NK-92 (cell line): ENCODE data around the gene RNF214.

Experiments
- DNase-seq: peaks from one replicate; lab custom pipeline; 2025; ENCODE audit not compliant: unreplicated experiment; lab: John Stamatoyannopoulos, UW

Gene RNF214

DNA sequence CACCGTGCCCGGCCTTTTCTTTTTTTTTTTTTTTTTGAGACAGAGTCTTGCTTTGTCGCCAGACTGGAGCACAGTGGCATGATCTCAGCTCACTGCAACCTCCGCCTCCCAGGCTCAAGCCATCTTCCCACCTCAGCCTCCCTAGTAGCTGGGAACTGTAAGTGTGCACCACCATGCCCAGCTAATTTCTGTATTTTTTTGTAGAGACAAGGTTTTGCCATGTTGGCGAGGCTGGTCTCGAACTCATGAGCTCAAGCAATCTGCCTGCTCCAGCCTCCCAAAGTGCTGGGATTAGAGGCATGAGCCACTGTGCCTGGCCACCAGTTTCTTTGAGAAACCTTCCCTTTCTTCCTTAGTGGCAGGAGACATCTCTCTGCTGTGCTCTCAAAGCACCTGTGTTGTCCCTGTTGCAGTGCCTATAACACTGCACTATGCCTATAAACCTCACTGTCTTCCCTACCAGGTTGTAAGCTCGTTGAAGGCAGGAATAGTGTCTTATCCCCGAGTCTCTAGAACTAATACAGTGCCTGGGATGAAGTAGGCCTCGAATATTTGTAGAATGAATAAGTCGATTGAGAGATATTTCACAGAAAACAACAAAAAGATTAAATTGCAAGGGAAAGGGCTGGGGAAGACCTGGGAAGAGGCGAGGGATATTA, 19.6 kb upstream of the RNF214 start:
- no peak for DNase-seq

DNA sequence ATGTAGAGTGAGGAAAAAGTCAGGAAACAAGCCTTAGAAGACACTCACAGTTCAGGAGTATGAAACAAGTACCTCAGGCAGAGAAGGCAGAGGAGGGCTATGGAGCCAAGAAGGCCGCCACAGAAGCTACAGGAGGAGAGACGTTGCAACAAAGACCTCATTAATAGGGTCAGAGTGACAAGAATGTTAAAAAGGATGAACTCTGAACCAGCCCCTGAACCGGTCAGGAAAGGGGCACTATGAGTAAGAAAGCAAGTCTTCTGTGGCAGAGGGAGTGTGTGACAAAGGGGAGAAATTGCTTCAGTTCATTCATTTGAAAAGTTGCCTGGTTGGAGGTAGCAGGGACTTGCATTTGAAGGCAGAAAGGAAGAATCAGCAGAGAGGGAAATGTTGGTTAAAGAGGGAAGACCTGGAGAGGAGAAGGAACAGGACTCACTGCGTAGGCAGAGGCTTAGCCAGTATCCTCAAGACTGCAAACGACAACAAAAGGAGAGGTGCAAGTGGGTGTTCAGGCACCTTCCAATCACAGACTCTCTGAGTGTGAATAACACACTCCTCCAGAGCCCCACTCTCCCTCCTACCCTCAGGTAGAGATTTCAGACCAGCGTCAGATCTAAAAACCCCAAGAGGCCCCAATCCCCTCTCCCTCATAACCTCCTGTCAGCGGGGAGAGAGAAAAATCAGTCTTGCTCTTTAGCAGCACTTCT, 17.9 kb upstream of the RNF214 start:
- no peak for DNase-seq

DNA sequence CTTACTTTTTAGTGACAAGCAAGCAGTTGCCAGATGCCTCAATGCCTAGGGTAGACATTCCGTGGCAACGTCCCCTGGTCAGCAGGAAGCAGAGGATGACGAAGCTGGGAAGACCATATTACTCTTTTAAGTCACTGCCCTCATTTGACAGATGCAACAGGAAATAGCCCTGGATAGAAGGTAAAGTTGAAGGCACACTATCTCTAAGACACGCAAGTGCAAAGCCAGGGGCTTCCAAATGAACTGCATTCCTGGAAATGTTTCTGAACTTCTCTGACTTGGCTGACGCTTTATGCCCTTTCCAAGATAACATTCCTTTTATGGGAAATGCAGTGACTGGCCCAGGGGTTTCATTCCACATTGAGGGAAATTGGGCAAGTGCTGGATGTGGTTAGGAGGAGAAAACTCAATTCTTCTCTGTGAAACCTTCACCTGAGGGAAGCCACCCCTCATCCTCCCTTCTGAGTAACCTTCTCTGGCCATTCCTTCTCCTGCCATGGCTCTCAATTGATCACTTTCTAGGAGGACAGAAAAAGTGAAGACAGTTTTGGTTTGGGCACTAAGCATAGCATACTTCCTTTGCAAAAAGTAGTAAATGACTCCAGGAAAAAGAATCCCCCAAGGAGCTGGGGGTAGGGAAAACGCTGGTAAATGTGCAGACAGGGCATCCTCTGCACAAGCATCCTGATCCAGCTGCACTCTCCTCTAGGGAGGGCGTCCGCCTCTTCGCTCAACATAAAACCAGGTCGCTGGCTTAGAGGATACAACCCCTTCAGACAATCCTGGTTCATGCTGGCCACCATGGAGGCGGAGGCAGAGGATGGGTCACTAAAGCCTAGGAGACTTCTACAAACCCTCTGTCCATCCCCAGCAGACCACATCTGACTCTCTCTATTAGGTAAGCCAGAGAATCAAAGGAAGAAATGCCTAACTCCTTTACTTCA, 15.1 kb upstream of the RNF214 start:
- DNase-seq = no peak

- no peak for DNase-seq
These were observed 14.1 kb upstream of the RNF214 start for GRCh38 chr11:117218133-117218915.

GRCh38 chr11:117219001-117219400, 13.5 kb upstream of the RNF214 start:
- no peak for DNase-seq

DNA sequence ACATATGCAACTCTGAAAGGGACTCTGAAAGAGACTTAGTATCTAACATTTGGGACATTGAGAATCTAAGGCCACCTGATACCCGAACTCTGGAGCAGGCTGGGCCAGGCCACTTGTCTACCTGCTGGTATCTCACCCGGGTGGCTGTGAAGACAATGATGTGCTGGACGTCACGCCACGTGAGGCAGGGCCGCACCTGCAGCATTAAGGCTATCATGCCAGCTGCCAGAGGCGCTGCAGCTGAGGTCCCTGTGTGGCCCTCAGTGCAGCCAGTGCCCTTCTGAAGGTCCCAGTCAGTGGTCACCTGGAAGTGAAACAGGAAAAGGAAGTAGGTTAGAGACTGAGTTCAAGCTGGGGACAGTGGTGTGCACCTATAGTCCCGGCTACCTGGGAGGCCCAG, 13.0 kb upstream of the RNF214 start:
- no peak for DNase-seq

- DNase-seq = no peak
These were observed 12.5 kb upstream of the RNF214 start for GRCh38 chr11:117219995-117220394.

- no peak for DNase-seq
These were observed 11.9 kb upstream of the RNF214 start for GRCh38 chr11:117220568-117220967.

DNA sequence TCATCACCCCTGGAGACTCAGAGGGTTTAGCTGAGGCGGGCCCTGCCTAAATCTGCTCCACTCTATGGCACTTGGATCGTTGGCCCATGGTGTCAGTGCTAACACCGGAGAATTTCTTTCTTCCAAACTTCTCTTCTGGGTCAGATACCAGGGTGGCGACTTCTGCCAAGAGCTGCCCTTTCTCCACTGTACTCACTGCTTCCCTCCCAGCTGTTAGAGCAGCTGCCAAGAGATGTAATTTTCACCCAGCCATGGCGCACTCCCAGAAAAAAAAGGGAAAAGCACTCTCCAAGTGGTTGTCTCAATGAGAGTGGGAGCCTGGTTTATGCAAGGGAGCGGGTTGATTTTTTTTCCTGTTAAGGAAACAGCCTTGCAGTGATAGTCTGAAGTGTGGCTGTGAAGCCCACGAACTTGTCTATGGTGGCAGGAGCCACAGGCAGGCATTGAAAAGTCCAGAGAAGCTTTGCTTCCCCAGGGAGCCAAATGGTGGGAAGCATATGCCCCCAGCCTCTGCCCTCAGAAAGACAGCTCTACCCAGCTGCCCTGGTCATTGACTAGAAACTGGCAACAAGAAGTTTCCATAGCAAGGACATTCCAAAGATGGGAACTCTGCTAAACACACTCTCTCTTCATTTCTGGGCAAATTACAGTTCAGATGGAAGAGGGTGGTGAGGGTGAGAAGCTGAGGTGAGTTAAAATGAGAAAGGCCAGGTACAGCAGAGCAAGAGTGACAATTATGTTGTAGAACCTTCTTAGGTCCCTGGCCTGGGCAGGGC, 11.3 kb upstream of the RNF214 start:
- DNase-seq = no peak

GRCh38 chr11:117221775-117222517, 10.5 kb upstream of the RNF214 start:
- DNase-seq = no peak

DNA sequence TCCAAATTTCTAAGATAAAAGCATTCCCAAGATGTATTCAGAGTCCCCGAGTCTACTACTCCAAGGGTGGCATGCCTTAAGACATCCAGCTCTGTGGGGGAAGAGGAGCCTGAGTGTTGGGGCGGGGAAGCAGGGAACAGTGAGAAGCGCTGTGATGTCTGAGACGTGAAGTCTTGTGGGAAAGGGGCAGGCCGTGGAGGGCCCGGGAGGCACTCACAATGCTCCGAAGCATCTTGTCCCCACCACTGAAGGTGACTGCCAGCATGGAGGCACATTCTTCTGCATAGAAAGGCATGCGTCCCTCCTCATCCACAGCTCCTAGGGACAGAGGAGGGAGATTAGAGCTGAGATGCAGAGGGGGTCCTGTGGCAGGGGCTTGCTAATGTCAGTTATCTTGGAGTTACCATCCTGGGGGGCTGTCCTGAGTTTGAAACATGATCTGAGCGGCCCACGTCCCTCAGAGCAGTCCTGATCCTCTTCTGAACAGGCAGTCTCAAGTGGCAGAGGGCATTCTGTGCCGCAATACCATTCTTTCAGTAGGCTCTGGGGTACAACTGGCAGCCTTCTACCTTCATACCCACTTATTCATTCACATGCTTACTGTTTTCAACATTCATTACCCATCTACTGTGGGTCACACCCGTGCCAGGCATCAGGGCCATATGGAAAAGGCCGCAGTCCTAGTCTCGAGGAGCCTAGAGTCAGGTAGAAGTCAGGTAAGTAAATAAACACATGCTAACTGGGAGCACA, 9.3 kb upstream of the RNF214 start:
- DNase-seq = no peak

- no peak for DNase-seq
These were observed 8.5 kb upstream of the RNF214 start for GRCh38 chr11:117223741-117224689.

DNA sequence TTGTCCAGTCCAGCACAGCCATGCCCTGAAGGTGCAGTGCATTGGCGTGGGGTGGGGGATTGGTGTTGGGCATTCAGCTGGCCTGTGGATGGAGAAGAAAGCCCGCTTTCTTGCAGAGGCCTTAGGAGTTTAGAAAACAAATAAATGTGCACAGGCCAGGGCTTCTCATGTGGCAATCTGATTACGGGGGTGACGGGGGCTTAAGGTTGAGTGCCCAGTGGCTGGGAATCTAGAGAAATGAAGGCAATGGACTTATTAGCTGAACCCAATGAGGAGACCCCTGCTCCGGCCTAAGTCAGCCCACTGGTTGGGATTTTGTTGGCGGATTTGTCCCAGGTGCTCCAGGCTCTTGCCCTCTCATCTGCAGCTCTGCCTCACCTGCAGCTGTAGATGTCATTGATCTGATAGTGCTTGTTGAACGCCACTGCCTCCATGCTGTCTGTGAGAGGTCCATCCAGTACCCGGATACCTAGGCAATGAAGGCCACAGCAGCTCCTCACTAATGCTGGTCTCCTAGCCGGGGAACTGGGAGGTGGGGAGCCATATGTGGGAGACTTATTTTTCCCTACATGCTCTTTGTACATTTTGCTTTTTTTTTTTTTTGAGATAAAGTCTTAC, 6.8 kb upstream of the RNF214 start:
- no peak for DNase-seq

DNA sequence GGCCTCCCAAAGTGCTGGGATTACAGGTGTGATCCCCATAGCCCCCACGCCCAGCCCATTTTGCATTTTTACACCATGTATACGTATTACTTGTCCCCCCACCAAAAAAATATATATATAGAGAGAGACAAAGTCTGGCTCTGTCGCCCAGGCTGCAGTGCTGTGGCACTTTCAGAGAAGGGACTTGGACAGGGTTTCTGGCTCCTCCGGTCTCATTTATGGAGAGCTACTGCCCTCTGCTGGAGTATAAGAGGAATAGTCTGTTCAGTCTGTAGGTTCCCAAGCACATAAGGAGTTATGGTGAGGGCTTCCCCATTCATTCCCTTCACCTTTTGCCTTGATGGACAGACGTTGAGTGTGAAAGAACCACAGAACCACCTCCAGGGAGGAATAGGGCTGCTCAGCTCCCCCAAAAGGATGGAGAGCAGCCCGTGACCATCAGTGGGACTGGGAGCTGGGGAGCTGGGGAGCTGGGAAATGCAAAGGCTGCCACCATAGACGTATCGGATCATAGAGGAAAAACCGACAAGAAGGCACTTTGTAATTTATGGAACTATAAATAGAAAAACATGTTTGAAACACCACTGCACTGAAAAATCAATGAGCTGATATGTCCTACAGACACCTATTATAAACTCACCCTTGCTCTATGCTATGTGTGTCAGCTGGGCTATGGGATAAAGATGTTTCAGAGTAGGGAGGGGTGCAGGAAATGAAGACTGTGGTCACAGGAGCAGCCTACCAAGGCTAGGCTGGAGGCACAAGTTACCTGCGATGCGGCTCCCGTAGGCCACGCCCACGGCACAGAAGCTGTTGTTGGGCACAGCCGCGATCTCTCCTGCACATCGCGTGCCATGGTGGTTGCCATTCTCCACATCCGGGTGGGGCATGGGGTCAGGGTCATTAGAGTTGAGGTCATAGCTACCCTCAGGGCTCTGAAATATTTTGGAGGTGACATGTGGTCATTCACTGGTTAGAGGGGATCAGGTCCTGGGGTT, 5.8 kb upstream of the RNF214 start:
- DNase-seq = no peak

DNA sequence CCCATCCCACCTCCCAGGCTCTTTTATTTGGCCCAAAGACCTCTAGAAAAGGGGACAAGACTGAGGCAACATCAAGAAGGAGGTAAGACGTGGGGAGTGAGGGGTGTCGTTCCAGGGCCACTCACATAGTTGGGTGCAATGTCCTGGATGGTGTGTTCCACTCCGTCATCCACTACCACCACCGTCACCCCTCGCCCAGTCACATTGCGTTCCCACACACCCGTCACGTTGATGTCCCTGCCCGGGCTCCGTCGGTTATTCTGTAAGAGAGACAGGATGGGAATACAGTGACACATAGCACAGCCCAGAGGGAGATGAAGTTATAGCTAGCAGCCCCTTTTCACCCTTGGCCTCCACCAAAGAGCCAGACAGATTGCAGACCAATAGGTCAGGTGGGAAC, 4.4 kb upstream of the RNF214 start:
- no peak for DNase-seq

GRCh38 chr11:117229411-117229810, 3.1 kb upstream of the RNF214 start:
- DNase-seq = no peak
